MM.1S (cell line): ENCODE data around the gene XPNPEP2.

Source experiments
- DNase-seq: peaks from one replicate; pipeline ENCODE4 v3.0.0-alpha.2; 2015
- H2AFZ ChIP-seq: fragments of 300-600 bp; sonication (generic); 2 replicates; pipeline ENCODE4 v1.6.0; 2016; ENCODE audit warnings: antibody characterized with exemption, low read length
- H3F3A ChIP-seq: fragments of 300-600 bp; sonication (generic); 2 replicates; pipeline ENCODE4 v1.6.1; 2016; ENCODE audit warnings: mild to moderate bottlenecking, antibody characterized with exemption, low read length, moderate library complexity, mixed read lengths; ENCODE audit not compliant: insufficient read depth
- H3K27ac ChIP-seq: fragments of 300-600 bp; sonication (generic); 2 replicates; pipeline ENCODE4 v1.5.1; 2016; ENCODE audit warnings: mild to moderate bottlenecking, low read length
- H3K27me3 ChIP-seq: fragments of 300-600 bp; sonication (generic); replicated peaks from 2 replicates; pipeline ENCODE4 v1.6.0; 2016; ENCODE audit warnings: low read length; ENCODE audit not compliant: insufficient read depth
- H3K36me3 ChIP-seq: fragments of 300-600 bp; sonication (generic); replicated peaks from 2 replicates; pipeline ENCODE4 v1.6.1; 2016; ENCODE audit warnings: mild to moderate bottlenecking, low read length, mixed read lengths; ENCODE audit not compliant: insufficient read depth
- H3K4me1 ChIP-seq: fragments of 300-600 bp; sonication (generic); 2 replicates; pipeline ENCODE4 v1.6.1; 2016; ENCODE audit warnings: low read length, mixed read lengths
- H3K4me2 ChIP-seq: fragments of 300-600 bp; sonication (generic); 2 replicates; pipeline ENCODE4 v1.6.0; 2016; ENCODE audit warnings: low read depth, low read length
- H3K4me3 ChIP-seq: fragments of 300-600 bp; sonication (generic); 2 replicates; pipeline ENCODE4 v1.5.1; 2016; ENCODE audit warnings: low read length, mixed read lengths
- H3K79me2 ChIP-seq: fragments of 300-600 bp; sonication (generic); 2 replicates; pipeline ENCODE4 v1.6.1; 2016; ENCODE audit warnings: mixed run types, low read length, mixed read lengths
- H3K9ac ChIP-seq: fragments of 300-600 bp; sonication (generic); 2 replicates; pipeline ENCODE4 v1.6.1; 2016; ENCODE audit warnings: low read length, mixed read lengths
- H3K9me2 ChIP-seq: fragments of 300-600 bp; sonication (generic); replicated peaks from 2 replicates; pipeline ENCODE4 v1.6.1; 2016; ENCODE audit warnings: mild to moderate bottlenecking, low read length, mixed read lengths; ENCODE audit not compliant: insufficient read depth
- H3K9me3 ChIP-seq: fragments of 300-600 bp; sonication (generic); replicated peaks from 2 replicates; pipeline ENCODE4 v1.6.1; 2016; ENCODE audit warnings: mild to moderate bottlenecking, low read length, mixed read lengths; ENCODE audit not compliant: insufficient read depth
- H4K20me1 ChIP-seq: fragments of 300-600 bp; sonication (generic); 2 replicates; pipeline ENCODE4 v1.6.1; 2016; ENCODE audit warnings: mild to moderate bottlenecking, low read length, moderate library complexity, mixed read lengths; ENCODE audit not compliant: insufficient read depth
- EZH2 ChIP-seq: fragments of 300-600 bp; sonication (generic); optimal IDR thresholded peaks from 2 replicates; pipeline ENCODE3; 2017; ENCODE audit warnings: low read depth, mild to moderate bottlenecking, antibody characterized with exemption, low read length, mixed read lengths
- EZH2phosphoT487 ChIP-seq: fragments of 300-600 bp; sonication (generic); IDR thresholded peaks from 2 replicates; pipeline ENCODE4 v1.6.1; 2018; ENCODE audit warnings: antibody characterized with exemption, low read length
- TF ChIP-seq, protein P1 (sequence below): fragments of 300-600 bp; sonication (generic); IDR thresholded peaks from 2 replicates; pipeline ENCODE4 v1.5.1; 2016; ENCODE audit warnings: antibody characterized with exemption, low read length, mixed read lengths

Gene XPNPEP2

DNA sequence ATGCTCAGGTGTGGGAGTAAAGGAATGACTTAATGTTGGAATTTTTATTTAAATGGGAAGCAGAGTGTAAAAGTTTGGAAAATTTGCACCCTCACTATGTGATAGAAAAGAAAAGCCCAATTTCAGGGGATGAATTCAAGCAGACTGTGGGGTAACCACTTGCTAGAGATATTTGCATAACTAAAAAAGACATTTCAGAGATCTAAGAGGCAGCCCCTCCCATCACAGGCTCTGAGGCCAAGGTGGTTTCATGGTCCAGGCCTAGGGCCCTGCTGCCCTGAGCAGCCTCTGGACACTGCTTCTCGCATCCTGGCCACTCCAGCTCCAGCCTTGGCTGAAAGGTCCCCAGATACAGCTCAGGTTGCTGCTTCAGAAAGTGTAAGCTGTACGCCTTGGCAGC lies 5.9 kb upstream of the XPNPEP2 start:
- no peak overlapping the region for H2AFZ ChIP-seq
- no peaks in the 10 kb centered on the region for H4K20me1 ChIP-seq
- no peak overlapping the region for H3K27ac ChIP-seq
- H3K4me3 ChIP-seq, result no peak overlapping the region
- H3K27me3 ChIP-seq, result no peaks in the 10 kb centered on the region
- no peak for DNase-seq
- no peaks in the 10 kb centered on the region for H3K4me1 ChIP-seq
- H3K9me3 ChIP-seq, result no peaks in the 10 kb centered on the region
- no peaks in the 10 kb centered on the region for H3K9me2 ChIP-seq
- H3K36me3 ChIP-seq, result no peaks in the 10 kb centered on the region
- H3K9ac ChIP-seq, result no peak overlapping the region
- no peaks in the 10 kb centered on the region for H3K79me2 ChIP-seq
- H3K4me2 ChIP-seq, result no peak overlapping the region
- TF ChIP-seq EZH2 (no peak), EZH2phosphoT487 (no peak)
- TF ChIP-seq, protein P1, sequence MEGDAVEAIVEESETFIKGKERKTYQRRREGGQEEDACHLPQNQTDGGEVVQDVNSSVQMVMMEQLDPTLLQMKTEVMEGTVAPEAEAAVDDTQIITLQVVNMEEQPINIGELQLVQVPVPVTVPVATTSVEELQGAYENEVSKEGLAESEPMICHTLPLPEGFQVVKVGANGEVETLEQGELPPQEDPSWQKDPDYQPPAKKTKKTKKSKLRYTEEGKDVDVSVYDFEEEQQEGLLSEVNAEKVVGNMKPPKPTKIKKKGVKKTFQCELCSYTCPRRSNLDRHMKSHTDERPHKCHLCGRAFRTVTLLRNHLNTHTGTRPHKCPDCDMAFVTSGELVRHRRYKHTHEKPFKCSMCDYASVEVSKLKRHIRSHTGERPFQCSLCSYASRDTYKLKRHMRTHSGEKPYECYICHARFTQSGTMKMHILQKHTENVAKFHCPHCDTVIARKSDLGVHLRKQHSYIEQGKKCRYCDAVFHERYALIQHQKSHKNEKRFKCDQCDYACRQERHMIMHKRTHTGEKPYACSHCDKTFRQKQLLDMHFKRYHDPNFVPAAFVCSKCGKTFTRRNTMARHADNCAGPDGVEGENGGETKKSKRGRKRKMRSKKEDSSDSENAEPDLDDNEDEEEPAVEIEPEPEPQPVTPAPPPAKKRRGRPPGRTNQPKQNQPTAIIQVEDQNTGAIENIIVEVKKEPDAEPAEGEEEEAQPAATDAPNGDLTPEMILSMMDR, result no peak
- H3F3A ChIP-seq, result no peaks in the 10 kb centered on the region

DNA sequence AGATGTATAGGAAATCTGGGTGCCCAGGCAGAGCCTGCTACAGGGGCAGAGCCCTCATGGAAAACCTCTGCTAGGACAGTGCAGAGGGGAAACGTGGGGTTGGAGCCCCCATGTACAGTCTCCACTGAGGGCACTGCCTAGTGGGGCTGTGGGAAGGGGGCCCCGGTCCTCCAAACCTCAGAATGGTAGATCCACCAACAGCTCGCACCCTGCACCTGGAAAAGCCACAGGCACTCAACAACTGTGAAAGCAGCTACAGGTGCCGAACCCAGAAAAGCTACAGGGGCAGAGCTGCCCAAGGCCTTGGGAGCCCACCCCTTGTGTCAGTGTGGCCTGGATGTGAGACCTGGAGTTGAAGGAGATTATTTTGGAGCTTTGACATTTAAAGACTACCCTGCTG lies 5.4 kb upstream of the XPNPEP2 start:
- no peaks in the 10 kb centered on the region for H3K27me3 ChIP-seq

DNA sequence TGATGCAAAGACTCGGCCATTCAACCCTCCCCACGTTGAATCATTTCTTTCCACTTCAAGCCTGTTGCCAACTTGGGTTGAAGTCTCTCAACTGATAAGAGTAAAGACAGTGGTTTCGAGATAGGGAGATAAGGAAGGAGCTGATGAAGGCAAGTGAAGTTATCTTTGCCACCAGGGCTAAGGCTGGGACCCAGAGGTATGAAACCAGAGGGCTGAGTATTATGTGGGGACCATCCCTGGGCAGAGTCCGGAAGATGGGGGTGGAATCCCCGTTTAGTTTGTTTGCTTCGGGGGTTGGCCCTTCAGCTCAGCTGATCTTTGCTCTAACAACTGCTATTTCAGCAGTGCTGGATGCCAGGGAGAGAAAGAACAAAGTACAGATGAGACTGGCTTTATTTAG lies 2.3 kb upstream of the XPNPEP2 start:
- Histone ChIP-seq H3K27me3 (no peaks in the 10 kb centered on the region), H4K20me1 (no peaks in the 10 kb centered on the region), H3K9me3 (no peaks in the 10 kb centered on the region), H3K4me3 (no peak overlapping the region), H3K9me2 (no peaks in the 10 kb centered on the region), H2AFZ (no peak overlapping the region), H3K4me2 (no peak overlapping the region), H3K9ac (no peak overlapping the region), H3F3A (no peaks in the 10 kb centered on the region), H3K4me1 (no peaks in the 10 kb centered on the region), H3K27ac (no peak overlapping the region), H3K36me3 (no peaks in the 10 kb centered on the region), H3K79me2 (no peaks in the 10 kb centered on the region)
- DNase-seq, result no peak
- TF ChIP-seq EZH2phosphoT487, result no peak
- TF ChIP-seq, protein P1, result no peak
- no peak for TF ChIP-seq EZH2

More for the DNA sequence above, 5.4 kb upstream of the XPNPEP2 start:
- no peaks in the 10 kb centered on the region for H3K79me2 ChIP-seq
- no peaks in the 10 kb centered on the region for H3K9me3 ChIP-seq
- TF ChIP-seq EZH2, result no peak
- TF ChIP-seq EZH2phosphoT487, result no peak
- TF ChIP-seq, protein P1, result no peak
- no peaks in the 10 kb centered on the region for H3K9me2 ChIP-seq
- H3K4me1 ChIP-seq, result no peaks in the 10 kb centered on the region
- no peak overlapping the region for H3K27ac ChIP-seq
- H3K4me3 ChIP-seq, result no peak overlapping the region
- no peak overlapping the region for H3K9ac ChIP-seq
- no peaks in the 10 kb centered on the region for H4K20me1 ChIP-seq
- DNase-seq, result no peak
- no peaks in the 10 kb centered on the region for H3F3A ChIP-seq
- no peaks in the 10 kb centered on the region for H3K36me3 ChIP-seq
- H3K4me2 ChIP-seq, result no peak overlapping the region
- H2AFZ ChIP-seq, result no peak overlapping the region
